ENCODE results near the gene PABPN1. TPM values are rescaled to one million over a fixed set of nuclear protein-coding genes. Genes with fewer than 3 reads are reported as not detected.

PABPN1 gene
- polyA plus RNA-seq, 3 donors, result 54.4 to 356 (median 64.6) TPM

DNA sequence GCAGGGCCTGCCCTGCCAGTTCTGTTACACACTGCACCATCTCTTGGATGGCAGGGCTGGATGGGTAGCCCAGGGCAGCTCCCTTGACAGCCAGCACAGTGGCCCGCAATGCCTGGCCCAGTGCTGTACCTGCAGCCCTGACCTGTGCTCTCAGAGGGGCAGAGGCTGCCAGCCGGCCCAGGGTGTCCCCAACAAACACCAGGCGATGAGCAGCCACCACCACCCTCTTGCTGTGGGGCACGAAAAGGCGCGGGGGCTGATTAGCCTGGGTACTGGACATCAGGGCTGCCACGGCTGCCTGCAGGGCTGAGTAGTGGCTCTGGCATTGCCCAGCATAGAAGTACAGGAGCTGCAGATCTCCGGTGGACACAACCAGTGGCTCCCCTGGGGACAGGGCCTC is 36.0 kb downstream of the PABPN1 start:
- TF ChIP-seq, protein P1, sequence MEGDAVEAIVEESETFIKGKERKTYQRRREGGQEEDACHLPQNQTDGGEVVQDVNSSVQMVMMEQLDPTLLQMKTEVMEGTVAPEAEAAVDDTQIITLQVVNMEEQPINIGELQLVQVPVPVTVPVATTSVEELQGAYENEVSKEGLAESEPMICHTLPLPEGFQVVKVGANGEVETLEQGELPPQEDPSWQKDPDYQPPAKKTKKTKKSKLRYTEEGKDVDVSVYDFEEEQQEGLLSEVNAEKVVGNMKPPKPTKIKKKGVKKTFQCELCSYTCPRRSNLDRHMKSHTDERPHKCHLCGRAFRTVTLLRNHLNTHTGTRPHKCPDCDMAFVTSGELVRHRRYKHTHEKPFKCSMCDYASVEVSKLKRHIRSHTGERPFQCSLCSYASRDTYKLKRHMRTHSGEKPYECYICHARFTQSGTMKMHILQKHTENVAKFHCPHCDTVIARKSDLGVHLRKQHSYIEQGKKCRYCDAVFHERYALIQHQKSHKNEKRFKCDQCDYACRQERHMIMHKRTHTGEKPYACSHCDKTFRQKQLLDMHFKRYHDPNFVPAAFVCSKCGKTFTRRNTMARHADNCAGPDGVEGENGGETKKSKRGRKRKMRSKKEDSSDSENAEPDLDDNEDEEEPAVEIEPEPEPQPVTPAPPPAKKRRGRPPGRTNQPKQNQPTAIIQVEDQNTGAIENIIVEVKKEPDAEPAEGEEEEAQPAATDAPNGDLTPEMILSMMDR (IDR thresholded peaks at IDR 0.05), result no peak
- Histone ChIP-seq H3K4me3 (replicated peaks in 1 of 3; ENCODE audit: low read depth in 2 of 3, low read length in 3 of 3) (no peak overlapping the region), H3K9me3 (replicated peaks in 1 of 2; ENCODE audit: control insufficient read depth in 1 of 2, insufficient read depth in 1 of 2, low read length in 2 of 2) (peaks cover 0 to 16% of the 10 kb centered on the region in 2 donors), H2AFZ (ENCODE audit: insufficient read depth, low read depth, low read length, poor library complexity, severe bottlenecking) (no peak overlapping the region), H3K79me2 (ENCODE audit: insufficient read depth, low read length) (no peaks in the 10 kb centered on the region), H3K4me1 (ENCODE audit: control insufficient read depth in 1 of 2, insufficient read depth in 2 of 2, low read length in 2 of 2) (peaks cover 0 to 4% of the 10 kb centered on the region in 2 donors), H3K36me3 (replicated peaks in 1 of 2; ENCODE audit: control insufficient read depth in 1 of 2, insufficient read depth in 2 of 2, low read length in 2 of 2) (no peaks in the 10 kb centered on the region), H3K4me2 (replicated peaks; ENCODE audit: extremely low read depth, low read length, poor library complexity, severe bottlenecking) (no peak overlapping the region), H3K9ac (ENCODE audit: insufficient read depth, low read length, poor library complexity, severe bottlenecking) (no peak overlapping the region), H4K20me1 (ENCODE audit: insufficient read depth, low read length) (no peaks in the 10 kb centered on the region), H3K27ac (ENCODE audit: low read depth in 1 of 2, low read length in 2 of 2) (no peak overlapping the region), H3K27me3 (ENCODE audit: control insufficient read depth in 2 of 2, insufficient read depth in 2 of 2, low read length in 2 of 2) (peaks cover 21 to 40% of the 10 kb centered on the region in 2 donors)
- Mint-ChIP-seq H3K27me3 (ENCODE audit: low read depth in 3 of 3) (peaks cover 32 to 34% (median 34%) of the 10 kb centered on the region in 3 donors), H3K9me3 (peaks cover 0 to 8% (median 0%) of the 10 kb centered on the region in 7 donors), H3K36me3 (peaks cover 0 to 3% of the 10 kb centered on the region in 2 donors), H3K4me1 (peaks cover 6% of the 10 kb centered on the region), H3K27ac (no peak overlapping the region), H3K4me3 (no peak overlapping the region)
- no peak for DNase-seq
- WGBS (ENCODE audit: insufficient coverage), result 96% methylated on average over 4 of the region's 8 CpGs
- intact Hi-C loops (cut with micrococcal nuclease), result no loop called here

DNA sequence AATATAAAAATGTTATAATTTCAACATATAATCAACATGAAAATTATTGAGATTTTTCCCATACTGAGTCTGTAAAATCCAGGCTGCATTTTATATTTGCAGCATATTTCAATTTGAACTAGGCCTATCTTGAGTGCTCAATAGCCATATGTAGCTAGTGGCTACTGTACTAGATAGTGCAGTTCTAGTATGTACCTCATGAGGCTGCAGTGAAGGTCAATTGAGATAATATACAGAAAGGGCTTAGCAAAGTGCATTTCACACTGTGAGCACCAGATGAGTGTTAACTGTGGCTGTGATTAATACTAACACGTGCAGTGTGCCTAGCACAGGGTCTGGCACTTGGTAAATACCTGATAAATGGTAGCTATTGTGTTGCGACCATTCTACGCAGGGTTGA is 36.8 kb downstream of the PABPN1 start:
- peaks cover 26 to 30% (median 30%) of the 10 kb centered on the region in 3 donors for H3K27me3 Mint-ChIP-seq (ENCODE audit: low read depth in 3 of 3)
- Histone ChIP-seq H2AFZ (ENCODE audit: insufficient read depth, low read depth, low read length, poor library complexity, severe bottlenecking) (no peak overlapping the region), H3K9me3 (replicated peaks in 1 of 2; ENCODE audit: control insufficient read depth in 1 of 2, insufficient read depth in 1 of 2, low read length in 2 of 2) (peaks cover 0 to 11% of the 10 kb centered on the region in 2 donors), H3K4me1 (ENCODE audit: control insufficient read depth in 1 of 2, insufficient read depth in 2 of 2, low read length in 2 of 2) (no peaks in the 10 kb centered on the region), H3K4me3 (replicated peaks in 1 of 3; ENCODE audit: low read depth in 2 of 3, low read length in 3 of 3) (no peak overlapping the region), H3K36me3 (replicated peaks in 1 of 2; ENCODE audit: control insufficient read depth in 1 of 2, insufficient read depth in 2 of 2, low read length in 2 of 2) (no peaks in the 10 kb centered on the region), H3K79me2 (ENCODE audit: insufficient read depth, low read length) (no peaks in the 10 kb centered on the region), H4K20me1 (ENCODE audit: insufficient read depth, low read length) (no peaks in the 10 kb centered on the region), H3K4me2 (replicated peaks; ENCODE audit: extremely low read depth, low read length, poor library complexity, severe bottlenecking) (no peak overlapping the region), H3K9ac (ENCODE audit: insufficient read depth, low read length, poor library complexity, severe bottlenecking) (no peak overlapping the region), H3K27me3 (ENCODE audit: control insufficient read depth in 2 of 2, insufficient read depth in 2 of 2, low read length in 2 of 2) (peaks cover 15 to 37% of the 10 kb centered on the region in 2 donors), H3K27ac (ENCODE audit: low read depth in 1 of 2, low read length in 2 of 2) (no peak overlapping the region)
- H3K27ac Mint-ChIP-seq, result no peak overlapping the region
- peaks cover under 1% of the 10 kb centered on the region for H3K4me1 Mint-ChIP-seq
- TF ChIP-seq, protein P1 (IDR thresholded peaks at IDR 0.05), result no peak
- no peak overlapping the region for H3K4me3 Mint-ChIP-seq
- intact Hi-C loops (cut with micrococcal nuclease), result no loop called here
- peaks cover 0 to 5% (median 0%) of the 10 kb centered on the region in 7 donors for H3K9me3 Mint-ChIP-seq
- DNase-seq, result no peak
- 92% methylated on average over 2 of the region's 3 CpGs for WGBS (ENCODE audit: insufficient coverage)
- H3K36me3 Mint-ChIP-seq, result peaks cover 0 to under 1% of the 10 kb centered on the region in 2 donors
